SK-N-SH treated with all-trans-retinoic acid at 6 μM for 48 hours (cell line): ENCODE data around the gene DYNLT2.

ENCODE experiments used
- BACH2 ChIP-seq: fragments of 250-450 bp; sonication (Bioruptor Pico); IDR thresholded peaks from 2 replicates; pipeline ENCODE4 v1.9.0; 2021; ENCODE audit warnings: mild to moderate bottlenecking, borderline replicate concordance
- CREB5 ChIP-seq: fragments of 250-450 bp; sonication (Bioruptor Pico); IDR thresholded peaks from 2 replicates; pipeline ENCODE4 v1.5.1; 2020; ENCODE audit warnings: low read depth, mild to moderate bottlenecking, moderate library complexity
- CSDC2 ChIP-seq: fragments of 250-450 bp; sonication (Bioruptor Pico); IDR thresholded peaks from 2 replicates; pipeline ENCODE4 v1.5.0; 2020; ENCODE audit warnings: mild to moderate bottlenecking, moderate library complexity
- ESRRG ChIP-seq: fragments of 250-450 bp; sonication (Bioruptor Pico); IDR thresholded peaks from 2 replicates; pipeline ENCODE4 v1.6.1; 2021; ENCODE audit warnings: mild to moderate bottlenecking
- PATZ1 ChIP-seq: fragments of 250-450 bp; sonication (Bioruptor Pico); IDR thresholded peaks from 2 replicates; pipeline ENCODE4 v1.8.0; 2020; ENCODE audit warnings: mild to moderate bottlenecking, moderate library complexity, borderline replicate concordance
- POU6F1 ChIP-seq: fragments of 250-450 bp; sonication (Bioruptor Pico); IDR thresholded peaks from 2 replicates; pipeline ENCODE4 v1.8.0; 2021; ENCODE audit warnings: low read depth, mild to moderate bottlenecking, moderate library complexity, borderline replicate concordance
- SNAI2 ChIP-seq: fragments of 250-450 bp; sonication (Bioruptor Pico); IDR thresholded peaks from 2 replicates; pipeline ENCODE4 v1.5.0; 2020; ENCODE audit warnings: mild to moderate bottlenecking, moderate library complexity
- ZC3H10 ChIP-seq: fragments of 250-450 bp; sonication (Bioruptor Pico); IDR thresholded peaks from 2 replicates; pipeline ENCODE4 v1.5.1; 2021; ENCODE audit warnings: mild to moderate bottlenecking, moderate library complexity
- ZFP3 ChIP-seq: fragments of 250-450 bp; sonication (Bioruptor Pico); IDR thresholded peaks from 2 replicates; pipeline ENCODE4 v1.5.0; 2020; ENCODE audit warnings: mild to moderate bottlenecking, moderate library complexity
- ZNF8 ChIP-seq: fragments of 450-650 bp; formaldehyde crosslinking; IDR thresholded peaks from 2 replicates; pipeline ENCODE4 v1.5.0; 2020; ENCODE audit warnings: mild to moderate bottlenecking, moderate library complexity
- TF ChIP-seq, protein P1 (sequence below): fragments of 250-450 bp; sonication (Bioruptor Pico); IDR thresholded peaks from 2 replicates; pipeline ENCODE4 v1.5.0; 2020; ENCODE audit warnings: mild to moderate bottlenecking, moderate library complexity

- TF ChIP-seq CREB5 (CRISPR knock-in tag) (no peak), ESRRG (no peak), ZNF8 (no peak), ZC3H10 (CRISPR knock-in tag) (no peak), BACH2 (CRISPR knock-in tag) (no peak), PATZ1 (CRISPR knock-in tag) (no peak), ZFP3 (CRISPR knock-in tag) (no peak), SNAI2 (CRISPR knock-in tag) (no peak), CSDC2 (CRISPR knock-in tag) (no peak), POU6F1 (CRISPR knock-in tag) (no peak)
- TF ChIP-seq, protein P1, sequence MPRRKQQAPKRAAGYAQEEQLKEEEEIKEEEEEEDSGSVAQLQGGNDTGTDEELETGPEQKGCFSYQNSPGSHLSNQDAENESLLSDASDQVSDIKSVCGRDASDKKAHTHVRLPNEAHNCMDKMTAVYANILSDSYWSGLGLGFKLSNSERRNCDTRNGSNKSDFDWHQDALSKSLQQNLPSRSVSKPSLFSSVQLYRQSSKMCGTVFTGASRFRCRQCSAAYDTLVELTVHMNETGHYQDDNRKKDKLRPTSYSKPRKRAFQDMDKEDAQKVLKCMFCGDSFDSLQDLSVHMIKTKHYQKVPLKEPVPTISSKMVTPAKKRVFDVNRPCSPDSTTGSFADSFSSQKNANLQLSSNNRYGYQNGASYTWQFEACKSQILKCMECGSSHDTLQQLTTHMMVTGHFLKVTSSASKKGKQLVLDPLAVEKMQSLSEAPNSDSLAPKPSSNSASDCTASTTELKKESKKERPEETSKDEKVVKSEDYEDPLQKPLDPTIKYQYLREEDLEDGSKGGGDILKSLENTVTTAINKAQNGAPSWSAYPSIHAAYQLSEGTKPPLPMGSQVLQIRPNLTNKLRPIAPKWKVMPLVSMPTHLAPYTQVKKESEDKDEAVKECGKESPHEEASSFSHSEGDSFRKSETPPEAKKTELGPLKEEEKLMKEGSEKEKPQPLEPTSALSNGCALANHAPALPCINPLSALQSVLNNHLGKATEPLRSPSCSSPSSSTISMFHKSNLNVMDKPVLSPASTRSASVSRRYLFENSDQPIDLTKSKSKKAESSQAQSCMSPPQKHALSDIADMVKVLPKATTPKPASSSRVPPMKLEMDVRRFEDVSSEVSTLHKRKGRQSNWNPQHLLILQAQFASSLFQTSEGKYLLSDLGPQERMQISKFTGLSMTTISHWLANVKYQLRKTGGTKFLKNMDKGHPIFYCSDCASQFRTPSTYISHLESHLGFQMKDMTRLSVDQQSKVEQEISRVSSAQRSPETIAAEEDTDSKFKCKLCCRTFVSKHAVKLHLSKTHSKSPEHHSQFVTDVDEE (CRISPR knock-in tag), result no peak
Observed at GRCh38 chr6:169785566-169785965, 34.2 kb upstream of the DYNLT2 start.
